ENCODE measurements around the gene PSMD1.

DNA sequence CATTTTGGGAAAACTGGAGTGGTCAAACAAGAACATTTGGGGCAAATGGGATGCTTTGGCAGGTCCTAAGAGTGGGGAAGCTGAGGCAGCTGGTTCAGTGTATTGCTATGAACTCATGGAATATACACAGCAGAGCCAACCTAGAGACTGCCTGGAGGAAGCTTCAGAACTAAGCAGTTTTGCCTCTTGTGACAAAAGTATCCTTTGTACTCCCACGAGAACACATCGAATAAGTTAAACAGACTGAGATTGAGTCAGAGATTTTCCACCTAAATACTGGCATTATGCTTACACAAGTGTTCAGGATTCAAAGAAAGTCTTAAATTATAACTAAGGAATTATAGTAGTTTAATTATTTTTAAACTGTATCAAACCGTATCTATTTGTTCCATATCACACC is 136.5 kb downstream of the PSMD1 start:
- TF ChIP-seq, protein P1, sequence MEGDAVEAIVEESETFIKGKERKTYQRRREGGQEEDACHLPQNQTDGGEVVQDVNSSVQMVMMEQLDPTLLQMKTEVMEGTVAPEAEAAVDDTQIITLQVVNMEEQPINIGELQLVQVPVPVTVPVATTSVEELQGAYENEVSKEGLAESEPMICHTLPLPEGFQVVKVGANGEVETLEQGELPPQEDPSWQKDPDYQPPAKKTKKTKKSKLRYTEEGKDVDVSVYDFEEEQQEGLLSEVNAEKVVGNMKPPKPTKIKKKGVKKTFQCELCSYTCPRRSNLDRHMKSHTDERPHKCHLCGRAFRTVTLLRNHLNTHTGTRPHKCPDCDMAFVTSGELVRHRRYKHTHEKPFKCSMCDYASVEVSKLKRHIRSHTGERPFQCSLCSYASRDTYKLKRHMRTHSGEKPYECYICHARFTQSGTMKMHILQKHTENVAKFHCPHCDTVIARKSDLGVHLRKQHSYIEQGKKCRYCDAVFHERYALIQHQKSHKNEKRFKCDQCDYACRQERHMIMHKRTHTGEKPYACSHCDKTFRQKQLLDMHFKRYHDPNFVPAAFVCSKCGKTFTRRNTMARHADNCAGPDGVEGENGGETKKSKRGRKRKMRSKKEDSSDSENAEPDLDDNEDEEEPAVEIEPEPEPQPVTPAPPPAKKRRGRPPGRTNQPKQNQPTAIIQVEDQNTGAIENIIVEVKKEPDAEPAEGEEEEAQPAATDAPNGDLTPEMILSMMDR (IDR thresholded peaks at IDR 0.05; ENCODE audit: extremely low read depth in 1 of 2, insufficient read depth in 1 of 2, low read depth in 1 of 2, low read length in 2 of 2): no peak
- TF ChIP-seq, protein P2, sequence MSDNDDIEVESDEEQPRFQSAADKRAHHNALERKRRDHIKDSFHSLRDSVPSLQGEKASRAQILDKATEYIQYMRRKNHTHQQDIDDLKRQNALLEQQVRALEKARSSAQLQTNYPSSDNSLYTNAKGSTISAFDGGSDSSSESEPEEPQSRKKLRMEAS (IDR thresholded peaks at IDR 0.05; ENCODE audit: insufficient read depth, insufficient read length): no peak
- TF ChIP-seq POLR2A (IDR thresholded peaks at IDR 0.05; ENCODE audit: low read depth, low read length) (no peak), POLR2AphosphoS5 (IDR thresholded peaks at IDR 0.05; ENCODE audit: insufficient read depth, low read depth, low read length) (no peak), FOS (IDR thresholded peaks at IDR 0.05; ENCODE audit: borderline replicate concordance, insufficient read depth, low read length) (no peak), EZH2 (IDR thresholded peaks at IDR 0.05; ENCODE audit: borderline replicate concordance, low read depth, low read length, severe bottlenecking) (no peak)
